Measurements from ENCODE around the gene MRPL39.

DNA sequence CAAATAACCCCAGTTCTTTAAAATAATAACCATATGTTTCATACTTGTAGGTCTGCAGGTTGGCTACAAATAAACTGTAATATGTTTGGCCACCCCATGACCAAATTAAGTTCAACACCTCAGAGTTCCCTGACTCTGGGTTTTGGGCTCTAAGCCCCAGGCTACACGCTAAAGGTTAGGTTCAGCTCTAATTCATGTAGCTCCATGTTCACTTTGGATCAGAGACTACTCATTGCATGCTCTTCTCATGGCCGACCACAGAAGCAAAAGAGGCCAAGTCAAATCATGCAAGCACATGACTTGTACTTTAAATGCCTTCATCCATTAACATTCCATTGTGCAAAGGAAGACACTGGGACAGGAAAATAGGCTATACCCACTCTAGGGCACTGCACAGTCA is 66.2 kb downstream of the MRPL39 start:
- TF ChIP-seq, protein P1, sequence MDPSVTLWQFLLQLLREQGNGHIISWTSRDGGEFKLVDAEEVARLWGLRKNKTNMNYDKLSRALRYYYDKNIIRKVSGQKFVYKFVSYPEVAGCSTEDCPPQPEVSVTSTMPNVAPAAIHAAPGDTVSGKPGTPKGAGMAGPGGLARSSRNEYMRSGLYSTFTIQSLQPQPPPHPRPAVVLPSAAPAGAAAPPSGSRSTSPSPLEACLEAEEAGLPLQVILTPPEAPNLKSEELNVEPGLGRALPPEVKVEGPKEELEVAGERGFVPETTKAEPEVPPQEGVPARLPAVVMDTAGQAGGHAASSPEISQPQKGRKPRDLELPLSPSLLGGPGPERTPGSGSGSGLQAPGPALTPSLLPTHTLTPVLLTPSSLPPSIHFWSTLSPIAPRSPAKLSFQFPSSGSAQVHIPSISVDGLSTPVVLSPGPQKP (IDR thresholded peaks at IDR 0.05; ENCODE audit: low read depth, low read length): no peak
- TF ChIP-seq, protein P2, sequence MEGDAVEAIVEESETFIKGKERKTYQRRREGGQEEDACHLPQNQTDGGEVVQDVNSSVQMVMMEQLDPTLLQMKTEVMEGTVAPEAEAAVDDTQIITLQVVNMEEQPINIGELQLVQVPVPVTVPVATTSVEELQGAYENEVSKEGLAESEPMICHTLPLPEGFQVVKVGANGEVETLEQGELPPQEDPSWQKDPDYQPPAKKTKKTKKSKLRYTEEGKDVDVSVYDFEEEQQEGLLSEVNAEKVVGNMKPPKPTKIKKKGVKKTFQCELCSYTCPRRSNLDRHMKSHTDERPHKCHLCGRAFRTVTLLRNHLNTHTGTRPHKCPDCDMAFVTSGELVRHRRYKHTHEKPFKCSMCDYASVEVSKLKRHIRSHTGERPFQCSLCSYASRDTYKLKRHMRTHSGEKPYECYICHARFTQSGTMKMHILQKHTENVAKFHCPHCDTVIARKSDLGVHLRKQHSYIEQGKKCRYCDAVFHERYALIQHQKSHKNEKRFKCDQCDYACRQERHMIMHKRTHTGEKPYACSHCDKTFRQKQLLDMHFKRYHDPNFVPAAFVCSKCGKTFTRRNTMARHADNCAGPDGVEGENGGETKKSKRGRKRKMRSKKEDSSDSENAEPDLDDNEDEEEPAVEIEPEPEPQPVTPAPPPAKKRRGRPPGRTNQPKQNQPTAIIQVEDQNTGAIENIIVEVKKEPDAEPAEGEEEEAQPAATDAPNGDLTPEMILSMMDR (IDR thresholded peaks at IDR 0.05): no peak
- TF ChIP-seq KDM5A (IDR thresholded peaks at IDR 0.05): no peak
